ENCODE data around the gene CLDND2. TPM values are rescaled to one million over a fixed set of nuclear protein-coding genes. Genes with fewer than 3 reads are reported as not detected.
"Not testable (repeated sequence)": the region's sequence is repeated elsewhere in the genome, so short reads cannot be mapped to it uniquely, and the experiment has no call there.

CLDND2 gene, protein sequence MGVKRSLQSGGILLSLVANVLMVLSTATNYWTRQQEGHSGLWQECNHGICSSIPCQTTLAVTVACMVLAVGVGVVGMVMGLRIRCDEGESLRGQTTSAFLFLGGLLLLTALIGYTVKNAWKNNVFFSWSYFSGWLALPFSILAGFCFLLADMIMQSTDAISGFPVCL
- total RNA-seq, result not detected

DNA sequence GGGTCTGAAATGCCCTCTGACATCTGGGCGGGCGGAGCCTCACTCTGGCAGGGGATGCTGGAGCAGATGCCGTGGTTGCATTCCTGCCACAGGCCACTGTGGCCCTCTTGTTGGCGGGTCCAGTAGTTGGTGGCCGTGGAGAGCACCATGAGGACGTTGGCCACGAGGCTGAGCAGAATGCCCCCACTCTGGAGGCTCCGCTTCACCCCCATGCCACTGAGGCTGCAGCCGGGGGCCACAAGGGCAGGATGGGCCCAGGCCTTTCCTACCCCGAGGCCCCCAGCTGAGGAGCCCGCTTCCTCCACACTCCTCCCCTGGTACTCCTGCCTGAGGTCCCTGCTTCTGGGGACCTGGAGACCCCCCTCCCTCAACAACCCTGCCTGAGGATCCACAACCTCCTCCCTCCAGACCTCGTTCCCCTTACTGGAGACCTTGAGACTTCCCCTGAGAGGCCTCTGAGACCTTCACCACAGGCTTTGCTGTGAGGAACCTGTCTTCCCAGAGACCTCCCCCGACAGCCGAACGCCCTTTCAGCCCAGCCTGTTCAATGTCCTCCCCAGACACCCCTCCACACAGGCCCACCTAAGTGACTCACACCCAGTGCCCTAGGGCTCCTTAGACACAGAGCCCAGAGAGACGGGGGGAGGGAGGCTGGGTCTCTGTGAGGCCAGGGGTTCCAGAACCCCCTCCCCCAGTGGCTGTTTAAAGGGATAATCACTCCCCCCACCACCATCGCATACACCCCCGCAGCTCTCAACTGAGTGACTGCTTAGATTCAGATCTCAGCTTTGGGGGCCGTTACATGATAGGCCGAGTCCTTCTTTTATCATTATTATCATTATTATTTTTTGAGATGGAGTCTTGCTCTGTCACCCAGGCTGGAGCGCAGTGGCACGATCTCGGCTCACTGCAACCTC is at the start of gene CLDND2:
TSS of gene CLDND2 (minus strand) at position 638 of the 917 bp plus-strand sequence. CDS start at position 212, 426 bp downstream.
- H3K36me3 ChIP-seq, result no peaks in the 10 kb centered on the region
- peaks cover 14% of the 10 kb centered on the region in 2 donors for H3K4me1 ChIP-seq
- H3K27me3 ChIP-seq, result no peaks in the 10 kb centered on the region
- intact Hi-C loops (cut with DNase I), result no loop called here
- WGBS, 2 donors, result 83 to 88% methylated on average over 15 to 16 of the region's 23 CpGs
- H3K4me3 ChIP-seq (replicated peaks in 1 of 3), result peak within 1 kb of the TSS; percentile 65 to 87 (median 75)
- TF ChIP-seq, protein P1, sequence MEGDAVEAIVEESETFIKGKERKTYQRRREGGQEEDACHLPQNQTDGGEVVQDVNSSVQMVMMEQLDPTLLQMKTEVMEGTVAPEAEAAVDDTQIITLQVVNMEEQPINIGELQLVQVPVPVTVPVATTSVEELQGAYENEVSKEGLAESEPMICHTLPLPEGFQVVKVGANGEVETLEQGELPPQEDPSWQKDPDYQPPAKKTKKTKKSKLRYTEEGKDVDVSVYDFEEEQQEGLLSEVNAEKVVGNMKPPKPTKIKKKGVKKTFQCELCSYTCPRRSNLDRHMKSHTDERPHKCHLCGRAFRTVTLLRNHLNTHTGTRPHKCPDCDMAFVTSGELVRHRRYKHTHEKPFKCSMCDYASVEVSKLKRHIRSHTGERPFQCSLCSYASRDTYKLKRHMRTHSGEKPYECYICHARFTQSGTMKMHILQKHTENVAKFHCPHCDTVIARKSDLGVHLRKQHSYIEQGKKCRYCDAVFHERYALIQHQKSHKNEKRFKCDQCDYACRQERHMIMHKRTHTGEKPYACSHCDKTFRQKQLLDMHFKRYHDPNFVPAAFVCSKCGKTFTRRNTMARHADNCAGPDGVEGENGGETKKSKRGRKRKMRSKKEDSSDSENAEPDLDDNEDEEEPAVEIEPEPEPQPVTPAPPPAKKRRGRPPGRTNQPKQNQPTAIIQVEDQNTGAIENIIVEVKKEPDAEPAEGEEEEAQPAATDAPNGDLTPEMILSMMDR (IDR thresholded peaks at IDR 0.05), result no peak
- no peak for TF ChIP-seq POLR2A (IDR thresholded peaks at IDR 0.05)
- no peak for DNase-seq
- peak within 1 kb of the TSS in 2 of 3 donors; percentile 44 to 70 for H3K27ac ChIP-seq
- H3K9me3 ChIP-seq, result no peaks in the 10 kb centered on the region

DNA sequence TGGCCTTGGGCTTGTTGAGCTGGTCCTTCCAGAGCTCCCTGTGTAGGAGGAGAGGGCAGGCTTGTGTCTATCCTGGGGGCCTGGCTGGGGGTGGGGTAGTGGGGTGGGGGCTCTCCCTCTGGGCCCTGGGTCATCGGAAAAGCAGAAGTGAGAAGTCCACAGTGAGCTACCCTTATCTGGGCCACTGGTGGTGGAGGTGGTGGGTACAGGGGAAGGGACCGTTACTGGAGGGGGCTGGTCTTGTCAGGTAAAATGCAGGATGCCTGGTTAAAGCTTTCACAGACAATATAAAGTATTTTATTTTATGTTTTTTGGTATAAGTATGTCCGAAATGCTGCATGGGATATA is 49.0 kb upstream of the CLDND2 start:
- no peaks in the 10 kb centered on the region for H3K9me3 ChIP-seq
- no peak overlapping the region for H3K4me3 ChIP-seq (replicated peaks in 1 of 3)
- intact Hi-C loops (cut with DNase I), result no loop called here
- no peak overlapping the region for H3K27ac ChIP-seq
- WGBS, 2 donors, result 78 to 80% methylated on average over 3 of the region's 3 CpGs
- H3K4me1 ChIP-seq, result no peaks in the 10 kb centered on the region
- TF ChIP-seq, protein P1 (IDR thresholded peaks at IDR 0.05), result no peak
- TF ChIP-seq POLR2A (IDR thresholded peaks at IDR 0.05), result no peak
- DNase-seq, result no peak
- no peaks in the 10 kb centered on the region for H3K36me3 ChIP-seq
- no peaks in the 10 kb centered on the region for H3K27me3 ChIP-seq

DNA sequence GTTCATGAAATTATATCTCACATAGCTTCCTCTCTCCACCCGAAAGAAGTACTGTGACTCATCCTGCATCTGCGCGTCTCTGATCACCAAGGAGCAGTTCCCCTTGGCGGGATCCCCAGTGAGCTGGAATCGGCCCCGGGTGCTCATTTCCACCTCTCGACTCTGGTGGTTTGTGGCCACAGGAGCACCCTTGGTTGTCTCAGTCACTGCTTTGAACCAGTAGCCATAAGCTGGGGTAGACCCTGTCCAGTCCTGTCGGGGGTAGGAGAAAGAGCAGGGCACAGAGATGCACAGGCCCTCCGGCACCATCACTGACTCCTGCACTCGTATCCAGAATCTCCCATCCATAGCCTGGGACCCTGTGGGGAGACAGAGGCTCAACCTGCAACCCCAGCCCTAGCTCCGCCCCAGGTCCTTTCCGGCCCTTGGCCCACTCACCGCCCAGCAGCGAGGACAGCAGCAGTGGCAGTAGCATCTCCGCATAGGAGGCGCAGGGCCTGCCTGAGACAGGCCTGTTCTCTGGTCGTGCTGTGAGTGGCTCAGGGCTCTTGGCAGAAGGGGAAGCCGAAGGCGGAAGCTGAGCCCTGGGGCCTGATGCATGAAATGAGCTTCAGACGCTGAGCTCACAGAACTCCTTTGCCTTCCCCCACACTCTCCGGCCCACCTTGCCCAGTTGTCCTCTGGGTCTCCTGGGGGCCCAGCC is 48.5 kb upstream of the CLDND2 start, which contains the start of gene SIGLEC10:
TSS of gene SIGLEC10 (minus strand) at position 536 of the 703 bp plus-strand sequence. CDS start at position 475, 61 bp downstream.
- intact Hi-C loops (cut with DNase I), result no loop called here
- Histone ChIP-seq H3K36me3 (no peaks in the 10 kb centered on the region), H3K4me1 (no peaks in the 10 kb centered on the region), H3K27me3 (no peaks in the 10 kb centered on the region), H3K27ac (no peak within 1 kb of the TSS), H3K9me3 (no peaks in the 10 kb centered on the region), H3K4me3 (replicated peaks in 1 of 3) (no peak within 1 kb of the TSS)
- TF ChIP-seq POLR2A (IDR thresholded peaks at IDR 0.05), result no peak
- TF ChIP-seq, protein P1 (IDR thresholded peaks at IDR 0.05), result no peak
- no peak for DNase-seq
- WGBS, 2 donors, result 52 to 58% methylated on average over 18 of the region's 21 CpGs

DNA sequence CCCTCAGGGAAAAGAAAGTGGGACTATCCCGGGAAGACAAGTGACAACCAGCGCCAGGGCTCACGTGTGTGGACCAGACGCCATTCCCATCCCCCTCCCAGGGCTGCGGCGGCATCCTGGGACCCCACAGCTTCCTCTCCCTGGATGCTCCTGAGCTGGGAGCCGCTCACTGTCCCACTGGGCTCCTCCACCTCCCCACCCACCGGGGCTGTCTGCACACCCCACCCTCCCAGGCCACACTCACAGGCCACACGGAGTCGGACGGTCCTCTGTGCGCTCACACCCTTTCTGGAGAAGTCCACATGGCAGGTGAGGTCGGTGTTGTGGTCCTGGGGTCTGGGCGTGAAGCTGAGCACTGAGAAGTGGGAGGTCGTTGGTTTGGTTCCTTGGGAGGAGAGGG is 47.6 kb upstream of the CLDND2 start:
- 47 to 65% methylated on average over 5 to 11 of the region's 15 CpGs for WGBS, 2 donors
- H3K4me1 ChIP-seq; H3K36me3 ChIP-seq; DNase-seq; intact Hi-C loops (cut with DNase I); H3K27me3 ChIP-seq; H3K27ac ChIP-seq; H3K9me3 ChIP-seq; H3K4me3 ChIP-seq (replicated peaks in 1 of 3): not testable (repeated sequence)

DNA sequence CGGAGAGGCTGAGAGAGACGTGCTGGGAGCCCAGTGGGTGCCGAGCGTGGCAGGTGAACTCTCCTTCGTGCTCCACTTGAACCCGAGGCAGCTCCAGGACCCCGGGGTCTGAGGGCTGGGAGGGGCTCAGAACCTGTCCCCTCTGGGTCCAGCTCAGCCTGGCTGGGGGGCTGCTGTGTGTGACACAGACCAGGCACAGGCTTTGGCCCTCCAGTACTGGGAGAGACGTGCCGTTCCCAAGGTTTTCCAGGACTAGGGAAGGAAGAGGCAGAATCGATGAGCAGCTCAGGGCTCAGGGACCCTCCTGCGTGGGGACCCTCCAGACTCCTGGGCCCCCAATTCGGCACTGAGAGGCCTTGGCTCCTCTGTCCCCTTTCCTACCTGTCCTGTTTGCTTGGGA is 46.4 kb upstream of the CLDND2 start:
- intact Hi-C loops (cut with DNase I), result no loop called here
- Histone ChIP-seq H3K36me3 (no peaks in the 10 kb centered on the region), H3K9me3 (no peaks in the 10 kb centered on the region), H3K4me1 (no peaks in the 10 kb centered on the region), H3K4me3 (replicated peaks in 1 of 3) (no peak overlapping the region), H3K27ac (no peak overlapping the region), H3K27me3 (no peaks in the 10 kb centered on the region)
- WGBS, 2 donors, result 82% methylated on average over 11 of the region's 12 CpGs; no CpG with 5 or more reads in 1 of the 2 donors
- TF ChIP-seq, protein P1 (IDR thresholded peaks at IDR 0.05), result no peak
- TF ChIP-seq POLR2A (IDR thresholded peaks at IDR 0.05), result no peak
- DNase-seq, result no peak
